ENCODE data around the gene NPTN.
"Not testable (repeated sequence)": the region's sequence is repeated elsewhere in the genome, so short reads cannot be mapped to it uniquely, and the experiment has no call there.

The NPTN gene

DNA sequence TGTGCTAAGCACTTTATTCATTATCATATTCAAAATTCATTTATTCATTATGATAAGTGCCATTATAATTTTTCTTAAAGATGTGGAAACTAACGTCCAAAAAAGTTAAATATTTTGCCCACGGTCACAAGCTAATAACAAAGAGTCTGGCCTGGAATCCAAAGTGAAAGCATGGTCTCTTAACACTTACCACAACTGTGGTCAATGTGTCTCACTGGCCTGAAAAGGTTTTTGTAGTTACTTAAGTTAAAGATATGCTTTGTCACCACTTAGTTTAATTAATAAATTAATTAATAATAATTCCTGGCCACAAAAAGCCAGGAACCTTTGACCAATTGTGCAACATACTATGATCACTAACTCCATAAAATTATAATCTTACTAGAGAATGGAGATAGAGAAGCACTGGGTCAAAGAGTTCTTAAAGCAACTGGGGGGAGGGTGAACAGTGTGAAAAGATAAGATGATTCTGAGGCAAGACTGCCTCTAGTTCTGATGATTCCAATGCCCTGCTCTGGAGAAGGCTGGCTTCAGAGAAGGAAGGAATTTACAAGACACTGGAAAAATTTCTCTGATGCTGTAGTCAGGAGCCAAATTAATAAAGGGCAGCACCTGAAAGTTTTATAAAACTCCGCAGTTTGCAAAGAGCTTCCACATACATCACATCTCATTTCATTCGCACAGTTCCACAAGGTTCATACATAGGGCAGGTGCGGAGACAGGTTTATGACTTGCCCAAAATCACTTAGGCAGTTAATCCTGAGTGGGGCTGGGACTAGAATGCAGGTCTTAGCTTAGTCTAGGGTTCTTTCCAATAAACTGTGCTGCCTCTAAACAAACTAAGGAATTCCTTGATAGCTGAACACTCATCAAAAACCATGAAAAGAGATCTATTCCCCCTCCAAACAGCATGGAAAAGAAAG lies 32.5 kb downstream of the NPTN start:
- DNase-seq (ENCODE audit: low read depth), result no peak

DNA sequence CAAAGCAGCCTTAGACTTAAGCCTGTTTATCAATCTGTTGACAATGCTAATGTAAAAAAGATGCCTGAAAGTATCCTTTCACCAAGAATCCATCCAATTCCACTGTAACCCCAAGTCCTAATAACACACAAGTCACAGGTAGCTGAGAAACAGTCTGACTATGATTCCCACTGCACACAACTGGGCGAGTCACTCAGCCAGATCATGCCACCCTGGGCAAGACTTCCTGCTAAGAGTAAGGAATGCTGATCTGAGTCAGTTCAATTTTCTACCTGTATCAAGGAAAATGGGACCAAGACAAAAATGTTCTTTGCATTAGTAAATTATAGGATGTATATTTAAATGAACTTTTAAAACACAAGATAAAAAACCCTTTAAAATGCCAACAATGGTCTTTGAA lies 33.3 kb downstream of the NPTN start:
- DNase-seq (ENCODE audit: low read depth), result no peak

DNA sequence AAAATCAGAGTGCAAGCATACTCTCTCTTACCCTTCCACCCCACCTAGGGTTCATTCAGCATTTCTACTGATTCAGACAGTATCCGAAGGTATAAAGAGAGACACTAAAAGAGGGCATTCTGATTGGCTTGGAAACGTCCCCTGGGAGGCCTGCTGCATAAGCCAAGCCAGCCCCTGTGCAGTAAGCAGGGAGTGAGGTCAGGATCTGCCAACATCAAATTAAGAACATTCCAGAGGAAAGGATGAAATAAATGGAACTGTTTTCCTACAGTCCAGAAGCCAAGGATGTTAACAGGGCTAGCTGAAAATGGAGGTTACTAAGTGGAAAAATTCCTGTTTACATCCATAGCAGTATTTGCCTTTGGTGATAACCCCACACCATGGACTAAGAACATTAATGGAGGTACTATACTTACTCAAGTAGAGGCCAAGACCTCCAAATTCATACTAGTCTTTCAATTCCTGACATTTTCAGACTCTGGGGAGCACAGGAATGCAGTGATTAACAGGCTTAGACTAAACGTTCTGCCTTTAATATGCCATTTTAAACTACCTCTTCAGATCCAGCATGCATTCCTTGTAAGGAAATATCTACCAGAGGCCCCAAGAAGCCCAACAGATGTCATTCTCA lies 34.5 kb downstream of the NPTN start:
- DNase-seq (ENCODE audit: low read depth), result no peak

DNA sequence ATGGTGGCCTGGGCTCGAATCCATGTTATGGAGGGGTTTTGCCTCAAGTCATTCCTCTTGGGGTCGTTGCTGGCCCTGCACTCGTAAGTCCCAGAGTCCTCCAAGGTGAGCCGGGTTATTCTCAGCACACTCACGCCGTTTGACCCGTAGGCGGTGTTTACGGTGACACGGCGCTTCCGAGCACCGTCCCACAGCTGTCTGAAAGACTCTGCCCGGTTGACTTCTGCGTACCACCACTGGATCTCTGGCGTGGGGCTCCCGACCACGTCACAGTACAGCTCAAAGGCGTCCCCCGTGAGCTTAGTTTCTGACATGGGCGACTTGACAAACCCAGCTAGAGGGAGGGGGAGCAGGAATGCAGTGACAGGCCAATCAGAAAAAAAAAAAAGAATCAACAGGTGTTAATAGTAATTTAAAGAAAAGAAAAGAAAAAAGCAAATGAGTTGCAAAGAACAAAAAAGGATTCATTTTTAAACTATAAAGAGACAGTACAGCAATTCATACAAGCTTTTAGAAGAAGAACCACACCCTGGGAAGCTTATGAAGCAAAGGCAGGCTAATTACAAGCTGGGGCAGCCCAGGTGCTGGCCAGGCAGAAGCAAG lies 36.1 kb downstream of the NPTN start:
- DNase-seq (ENCODE audit: low read depth), result no peak

DNA sequence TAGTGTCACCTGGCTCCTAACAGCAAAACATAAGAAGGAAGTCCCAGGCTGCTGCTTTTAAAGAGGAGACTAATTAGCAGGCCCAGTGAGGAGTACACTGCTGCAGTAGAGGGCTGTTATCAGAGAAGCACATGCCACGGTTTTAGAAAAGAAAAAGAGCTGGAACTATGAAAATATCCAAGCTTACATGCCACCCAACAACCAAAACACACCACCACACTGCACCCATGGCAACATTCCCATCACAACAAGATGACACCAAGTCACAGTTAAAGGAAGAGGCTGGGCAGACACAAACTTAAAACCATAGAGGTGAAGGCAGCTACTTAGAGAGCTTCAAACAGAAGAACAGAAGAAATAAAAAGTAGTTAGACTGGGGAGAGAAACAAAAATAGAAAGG lies 37.0 kb downstream of the NPTN start:
- no peak for DNase-seq (ENCODE audit: low read depth)

DNA sequence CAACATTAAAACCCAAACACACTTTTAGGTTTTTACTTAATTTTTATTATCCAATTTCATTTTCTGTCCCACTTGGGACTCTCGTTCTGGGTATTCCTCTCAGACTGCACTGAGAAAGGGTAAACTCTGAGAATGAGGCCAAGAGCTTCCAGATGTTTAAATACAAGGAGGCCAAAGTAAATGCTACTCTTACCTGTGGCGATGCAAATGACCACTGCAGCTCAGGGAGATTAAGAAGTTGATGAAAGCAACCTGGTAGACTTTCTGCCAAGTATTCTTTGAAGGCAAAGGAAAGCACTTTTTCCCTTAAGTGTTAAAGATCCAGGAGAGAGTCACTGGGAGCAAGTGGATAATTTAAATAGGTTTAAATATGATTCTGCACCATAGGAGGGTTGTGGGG lies 39.1 kb downstream of the NPTN start:
- DNase-seq (ENCODE audit: low read depth), result no peak

DNA sequence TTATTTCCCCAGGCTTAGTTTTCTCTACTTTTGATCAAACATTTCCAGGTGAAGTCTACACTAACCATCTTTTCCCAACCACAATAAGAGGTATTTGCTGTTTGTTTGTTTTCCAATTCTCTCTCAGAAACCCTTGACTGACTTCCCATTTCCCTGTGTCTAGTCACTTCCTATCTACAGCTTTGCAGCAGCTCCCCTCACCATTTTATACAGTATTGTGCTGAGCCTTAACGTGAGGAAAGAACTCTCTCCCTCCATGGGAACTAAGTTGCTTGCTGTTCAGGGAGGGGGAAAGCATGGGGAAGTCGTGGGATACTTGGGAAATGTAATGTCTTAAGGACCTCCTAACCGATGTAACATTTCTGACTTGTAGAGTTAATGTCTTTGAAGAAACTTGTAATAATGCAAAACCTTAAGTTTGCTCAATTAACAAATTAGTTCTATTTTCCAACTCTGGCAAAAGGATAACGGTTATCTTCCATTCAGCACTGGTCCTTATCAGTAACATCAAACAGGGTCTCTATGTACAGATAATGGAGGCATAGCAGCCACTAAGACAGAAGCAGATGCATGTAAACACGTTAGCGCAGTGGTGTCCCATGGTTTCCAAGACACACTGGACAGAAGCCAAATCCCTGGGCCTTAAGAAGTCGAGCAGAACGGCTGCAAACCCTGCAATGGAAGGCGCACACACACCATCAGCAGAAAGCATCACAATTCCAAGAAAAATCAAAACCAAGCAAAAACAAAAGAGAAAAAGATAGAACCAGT lies 39.7 kb downstream of the NPTN start:
- DNase-seq (ENCODE audit: low read depth), result no peak

DNA sequence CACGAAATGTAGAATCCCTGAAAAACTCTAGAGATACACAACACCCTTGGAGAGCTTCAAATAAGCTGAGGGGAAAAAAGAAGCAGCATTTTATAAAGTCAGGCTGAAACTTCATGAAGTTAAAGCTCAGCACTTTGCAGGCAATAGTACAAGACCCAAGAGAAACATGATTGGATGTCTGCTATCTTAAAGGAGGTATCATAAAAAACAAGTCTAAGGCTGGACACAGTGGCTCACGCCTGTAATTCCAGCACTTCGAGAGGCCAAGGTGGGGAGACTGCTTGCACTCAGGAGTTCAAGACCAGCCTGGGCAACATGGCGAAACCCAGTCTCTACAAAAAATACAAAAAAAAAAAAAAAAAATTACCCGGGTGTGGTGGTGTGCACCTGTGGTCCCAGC lies 42.9 kb downstream of the NPTN start:
- DNase-seq (ENCODE audit: low read depth), result no peak

DNA sequence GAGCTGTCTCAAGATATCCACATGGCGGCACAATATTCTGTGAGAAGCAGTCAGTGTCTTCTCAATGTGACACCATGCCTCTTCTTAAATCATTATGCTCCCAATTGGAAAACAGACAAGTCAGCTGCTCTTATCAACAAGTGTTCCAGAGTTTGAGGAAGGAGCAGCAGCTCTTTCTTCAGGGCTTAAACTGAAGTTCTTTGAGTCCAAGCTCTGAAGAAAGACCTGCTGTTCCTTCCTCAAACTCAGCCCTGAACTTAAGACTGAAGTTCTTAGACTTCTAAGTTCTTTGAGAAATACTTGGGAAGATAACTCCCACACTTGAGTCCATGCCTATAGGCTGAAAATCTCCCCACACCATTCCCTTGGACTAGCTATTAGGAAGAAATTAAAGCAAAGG lies 43.4 kb downstream of the NPTN start:
- no peak for DNase-seq (ENCODE audit: low read depth)

DNA sequence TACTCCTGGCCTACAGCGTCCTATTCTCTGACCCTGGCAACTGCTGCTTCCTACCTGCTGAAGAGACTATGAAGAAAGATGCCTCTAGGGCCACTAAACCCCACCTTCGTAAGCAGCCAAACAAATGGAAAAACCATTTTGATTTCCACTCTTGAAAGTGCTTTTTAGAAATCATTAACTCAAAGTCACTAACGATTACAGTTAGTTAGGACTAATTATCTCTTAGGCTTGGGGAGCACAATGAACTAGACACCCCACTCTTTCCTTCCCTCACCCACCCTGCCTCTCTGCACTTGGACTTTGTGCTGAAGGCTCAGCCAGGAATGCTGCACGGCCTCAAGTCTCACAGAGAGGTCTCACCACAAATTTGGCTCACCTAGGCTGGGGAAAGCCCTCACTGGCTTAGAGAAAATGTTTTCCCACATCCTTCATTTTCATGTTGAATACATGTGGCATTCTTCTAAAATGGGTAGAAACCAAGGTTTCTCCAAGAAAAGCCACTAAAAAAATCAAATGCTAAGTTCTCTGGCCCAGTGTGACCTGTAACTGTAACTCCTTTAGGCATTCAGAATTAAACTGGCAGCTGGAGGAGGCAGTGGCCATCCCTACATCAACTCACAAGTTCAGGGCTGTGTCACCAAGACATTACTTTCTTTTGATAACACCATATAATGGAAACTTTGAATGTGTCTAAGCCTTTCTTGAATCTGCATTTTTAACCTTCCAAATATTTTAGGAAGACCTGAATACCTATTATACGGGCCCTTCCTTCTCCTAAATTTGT lies 47.1 kb downstream of the NPTN start:
- DNase-seq (ENCODE audit: low read depth), result no peak

DNA sequence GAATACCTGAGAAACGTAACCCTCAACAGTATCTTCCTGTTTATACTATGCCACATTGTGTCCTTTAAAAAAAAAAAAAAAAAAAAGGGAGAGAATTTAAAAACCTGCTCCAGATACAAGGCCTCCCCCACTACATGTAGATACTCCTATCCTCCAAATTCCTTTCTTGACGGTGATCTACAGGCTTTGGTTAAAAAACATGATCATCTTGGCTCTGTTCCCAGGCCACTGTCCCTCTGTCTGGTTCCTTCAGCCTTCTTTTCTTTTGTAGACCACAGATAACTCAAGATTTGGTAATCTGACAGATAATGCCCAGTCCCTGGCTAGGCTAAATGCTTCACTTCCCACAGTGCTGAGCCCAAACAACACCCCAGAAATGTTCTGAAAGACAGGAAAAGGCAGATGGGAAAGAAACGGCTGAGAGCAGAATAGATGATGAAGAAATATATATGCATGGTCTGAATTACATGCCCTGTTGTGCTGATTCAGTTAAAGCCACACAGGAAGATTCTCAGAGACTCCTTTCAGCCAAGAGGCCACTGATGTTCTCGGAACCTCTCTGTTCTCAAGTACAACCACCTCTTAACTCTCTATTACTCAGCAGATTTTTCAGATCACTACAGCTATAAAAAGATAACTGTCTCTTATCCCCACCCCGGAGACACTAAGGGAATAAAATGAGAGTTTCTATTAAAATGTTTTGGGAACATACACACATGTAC lies 48.3 kb downstream of the NPTN start:
- no peak for DNase-seq (ENCODE audit: low read depth)

DNA sequence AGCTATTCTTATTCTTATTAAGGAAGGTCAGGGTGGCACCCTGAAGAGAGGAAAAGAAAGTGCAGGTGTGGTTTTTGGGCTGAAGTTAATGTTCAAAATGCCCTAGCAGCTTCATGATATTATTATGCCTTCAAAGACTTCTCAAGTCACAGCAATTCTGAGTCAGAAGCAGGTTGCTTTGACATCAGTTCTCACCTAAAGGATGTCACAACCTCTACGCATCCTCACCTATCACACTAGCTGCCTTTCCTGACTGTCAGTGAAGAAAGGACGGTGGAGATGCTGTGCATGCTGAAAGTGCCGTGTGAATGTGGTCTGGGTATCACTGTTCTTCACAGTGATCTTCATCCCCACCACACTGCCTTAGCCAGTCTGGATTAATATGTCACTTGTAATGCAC lies 49.6 kb downstream of the NPTN start:
- DNase-seq (ENCODE audit: low read depth), result no peak

DNA sequence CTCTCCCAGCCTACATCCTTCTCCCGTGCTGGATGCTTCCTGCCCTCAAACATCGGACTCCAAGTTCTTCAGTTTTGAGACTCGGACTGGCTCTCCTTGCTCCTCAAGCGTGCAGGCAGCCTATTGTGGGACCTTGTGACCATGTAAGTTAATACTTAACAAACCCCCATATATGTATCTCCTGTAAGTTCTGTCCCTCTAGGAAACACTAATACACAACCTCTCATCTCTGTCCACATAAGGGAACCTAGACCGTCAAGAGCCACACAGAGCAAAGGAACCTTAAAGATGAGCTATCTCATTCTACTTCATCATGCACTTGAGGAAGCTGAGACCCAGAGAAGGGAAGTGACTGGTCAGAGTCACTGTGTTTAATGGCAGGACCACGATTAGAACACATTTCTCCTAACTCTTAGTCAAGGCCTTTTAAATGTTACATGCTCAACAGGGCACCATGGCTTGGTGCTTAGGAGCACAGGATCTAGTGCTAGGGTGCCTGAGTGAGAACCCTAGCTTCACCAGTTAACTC lies 50.3 kb downstream of the NPTN start:
- DNase-seq (ENCODE audit: low read depth), result no peak

DNA sequence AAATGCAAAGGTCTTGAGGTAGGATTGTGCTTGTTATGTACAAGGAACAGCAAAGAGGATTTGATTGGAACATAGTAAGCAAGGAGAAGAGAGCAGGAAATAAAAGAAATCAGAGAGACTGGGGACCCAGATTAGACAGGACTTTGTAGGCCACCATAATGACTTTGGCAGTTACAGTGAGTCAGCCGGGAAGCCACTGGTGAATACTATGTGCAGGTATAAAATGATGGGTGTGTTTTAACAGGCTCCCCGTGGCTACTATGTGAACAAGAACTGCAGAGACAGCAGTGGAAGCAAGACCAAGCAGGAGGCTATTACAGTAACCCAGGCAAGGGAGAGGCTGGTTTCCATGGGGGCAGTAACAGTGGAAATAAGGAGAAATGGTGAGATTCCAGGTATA lies 55.2 kb downstream of the NPTN start:
- no peak for DNase-seq (ENCODE audit: low read depth)

DNA sequence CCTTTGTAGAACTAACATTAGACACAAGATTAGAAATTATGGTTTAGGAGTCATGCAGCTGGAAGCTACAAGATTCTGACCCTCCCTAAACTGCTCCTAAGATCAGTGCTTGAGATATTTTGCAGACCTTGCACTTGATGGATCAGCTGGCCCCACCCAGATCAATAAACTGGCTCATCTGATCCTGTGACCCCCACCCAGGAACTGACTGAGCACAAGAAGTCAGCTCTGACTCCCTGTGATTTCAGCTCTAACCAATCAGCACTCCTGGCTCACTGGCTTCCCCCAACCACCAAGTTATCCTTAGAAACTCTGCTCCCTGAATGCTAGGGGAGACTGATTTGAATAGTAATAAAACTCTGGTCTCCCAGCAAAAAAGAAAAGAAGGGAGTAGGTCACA lies 55.6 kb downstream of the NPTN start:
- not testable (repeated sequence) for DNase-seq (ENCODE audit: low read depth)

DNA sequence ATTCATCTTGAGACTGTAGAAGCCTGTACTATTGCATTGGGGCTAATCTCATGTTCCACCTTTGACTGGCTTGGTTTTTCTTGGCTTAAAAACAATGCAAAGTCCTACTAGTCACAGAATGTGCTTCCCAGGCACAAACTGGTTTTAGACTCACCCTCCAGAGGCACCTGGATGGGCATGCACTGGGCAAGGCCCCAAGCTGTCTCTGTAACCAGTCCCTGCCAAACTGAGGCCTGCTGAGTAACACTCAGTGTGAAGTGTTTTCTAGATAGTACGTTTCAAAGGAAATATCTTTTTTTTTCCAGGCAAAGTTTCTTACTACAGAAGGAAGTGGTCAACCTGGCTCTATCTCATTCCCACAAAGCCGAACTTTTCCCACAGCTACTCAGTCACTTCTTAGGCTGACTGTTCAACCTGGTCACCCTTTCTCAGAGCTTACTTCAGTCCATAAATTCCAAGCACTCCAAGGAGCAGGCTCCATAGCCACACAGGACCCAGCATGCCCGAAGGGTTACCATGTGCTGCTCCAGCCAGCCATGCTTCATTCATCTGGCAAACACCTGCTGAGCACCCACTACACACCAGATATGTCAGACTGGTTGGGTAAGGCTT lies 57.4 kb downstream of the NPTN start:
- DNase-seq (ENCODE audit: low read depth), result no peak

DNA sequence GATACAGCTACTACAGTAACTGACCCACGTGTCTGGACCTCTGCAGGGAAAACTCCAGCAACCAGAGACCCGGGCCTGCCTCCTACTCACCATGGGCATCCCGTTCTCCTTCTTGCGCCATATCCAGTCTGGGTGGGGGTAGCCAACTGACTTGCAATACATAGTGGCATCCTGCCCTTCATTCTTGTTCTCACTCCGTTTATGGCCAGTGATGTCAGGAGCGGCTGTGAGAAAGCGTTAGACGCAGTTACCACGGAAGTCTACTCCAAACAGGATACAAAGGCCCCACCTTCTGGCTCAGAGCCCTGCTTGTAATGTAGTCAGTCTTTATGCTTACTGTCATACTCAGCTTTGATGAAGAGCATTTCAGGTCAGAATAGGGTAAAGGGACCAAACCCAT lies 59.6 kb downstream of the NPTN start:
- DNase-seq (ENCODE audit: low read depth), result no peak

DNA sequence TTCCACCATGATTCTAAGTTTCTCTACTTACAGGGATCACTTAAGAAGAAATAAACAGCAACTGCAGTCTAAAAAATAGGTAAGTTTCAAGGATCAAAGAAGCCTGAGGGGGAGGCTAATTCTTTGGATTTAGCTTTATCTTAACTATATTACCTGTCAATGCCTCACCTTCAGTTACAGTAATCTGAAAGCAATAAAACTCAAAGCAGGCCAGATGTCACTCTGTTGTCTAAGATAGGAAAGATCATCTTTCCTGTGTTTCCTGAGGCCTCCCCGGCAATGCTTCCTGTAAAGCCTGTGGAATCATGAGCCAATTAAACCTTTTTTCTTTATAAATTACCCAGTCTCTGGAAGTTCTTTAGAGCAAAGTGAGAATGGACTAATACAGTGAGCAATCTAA lies 60.2 kb downstream of the NPTN start:
- DNase-seq (ENCODE audit: low read depth), result no peak

DNA sequence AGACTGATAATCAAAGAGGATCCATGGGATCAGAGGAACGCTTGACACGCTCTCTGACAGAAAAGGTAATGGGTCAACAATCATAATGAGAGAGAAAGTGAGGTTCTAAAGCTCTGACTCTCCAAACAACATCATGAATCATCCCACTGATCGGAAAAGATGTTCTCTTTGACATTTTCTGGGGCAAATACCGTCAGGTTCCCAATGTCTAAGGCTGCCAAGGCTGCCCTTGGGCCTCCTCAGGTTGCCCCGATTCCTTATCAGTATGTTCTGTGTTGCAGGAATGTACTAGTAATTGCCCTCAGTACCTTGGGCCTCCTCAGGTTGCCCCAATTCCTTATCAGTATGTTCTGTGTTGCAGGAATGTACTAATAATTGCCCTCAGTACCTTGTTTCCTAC lies 60.9 kb downstream of the NPTN start:
- no peak for DNase-seq (ENCODE audit: low read depth)

DNA sequence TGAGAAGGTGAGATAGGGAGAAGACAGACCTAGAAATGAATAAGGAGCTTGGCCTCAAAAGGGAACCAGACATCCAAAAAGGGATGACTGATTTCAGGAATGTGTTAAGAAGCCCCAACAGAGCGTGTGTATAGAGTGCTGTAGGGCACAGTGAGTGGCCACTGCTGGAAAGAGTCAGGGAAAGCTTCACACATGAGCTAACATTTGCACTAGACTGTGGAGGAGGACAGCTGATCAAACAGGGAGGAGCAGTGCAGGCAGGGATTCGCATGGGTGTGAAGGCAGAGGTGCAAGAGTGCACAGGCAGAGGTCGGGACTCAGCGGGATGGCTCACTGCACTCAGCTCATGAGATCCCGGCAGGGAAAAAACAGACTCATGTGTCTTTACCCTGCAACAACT lies 61.8 kb downstream of the NPTN start:
- DNase-seq (ENCODE audit: low read depth), result no peak
